ENCODE data around the gene SCNM1. TPM values are rescaled to one million over a fixed set of nuclear protein-coding genes. Genes with fewer than 3 reads are reported as not detected.
"Not testable (repeated sequence)": the region's sequence is repeated elsewhere in the genome, so short reads cannot be mapped to it uniquely, and the experiment has no call there.

Gene SCNM1
- total and polyA plus RNA-seq, 4 donors, result 26.1 to 59.3 (median 55.3) TPM

- H3K27ac ChIP-seq (ENCODE audit: low read depth, low read length), result peak overlapping the region; percentile 96
- WGBS (ENCODE audit: insufficient coverage), result 43% methylated on average over 7 of the region's 11 CpGs
Observed at GRCh38 chr1:151199873-151200581, 34.1 kb downstream of the SCNM1 start.

GRCh38 chr1:151205381-151205965 lies 39.5 kb downstream of the SCNM1 start:
- H3K27ac ChIP-seq (ENCODE audit: low read depth, low read length); H3K4me3 ChIP-seq (ENCODE audit: low read depth, low read length); H3K27me3 ChIP-seq (ENCODE audit: control insufficient read depth, insufficient read depth, low read length); H3K4me1 ChIP-seq (ENCODE audit: control insufficient read depth, insufficient read depth, low read length); H3K9me3 ChIP-seq (ENCODE audit: control insufficient read depth, insufficient read depth, low read length); DNase-seq (ENCODE audit: low read depth in 4 of 6, low spot score in 6 of 6): not testable (repeated sequence)
- peaks cover 59% of the 10 kb centered on the region for H3K36me3 ChIP-seq (ENCODE audit: control insufficient read depth, insufficient read depth, low read length)
- WGBS (ENCODE audit: insufficient coverage), result 93% methylated on average over 11 of the region's 12 CpGs

More at GRCh38 chr1:151199873-151200581, 34.1 kb downstream of the SCNM1 start:
- Histone ChIP-seq H3K4me1 (ENCODE audit: control insufficient read depth, insufficient read depth, low read length) (peaks cover 9% of the 10 kb centered on the region), H3K36me3 (ENCODE audit: control insufficient read depth, insufficient read depth, low read length) (peaks cover 17% of the 10 kb centered on the region), H3K4me3 (ENCODE audit: low read depth, low read length) (peak overlapping the region; percentile 98), H3K9me3 (ENCODE audit: control insufficient read depth, insufficient read depth, low read length) (no peaks in the 10 kb centered on the region), H3K27me3 (ENCODE audit: control insufficient read depth, insufficient read depth, low read length) (no peaks in the 10 kb centered on the region)
- DNase-seq (ENCODE audit: low read depth in 4 of 6, low spot score in 6 of 6), result peak in 1 of 6 donors; percentile 5

- H3K9me3 ChIP-seq (ENCODE audit: control insufficient read depth, insufficient read depth, low read length), result no peaks in the 10 kb centered on the region
- no CpG with 5 or more reads among the region's 1 CpG for WGBS (ENCODE audit: insufficient coverage)
- DNase-seq (ENCODE audit: low read depth in 4 of 6, low spot score in 6 of 6), result no peak
- peaks cover 55% of the 10 kb centered on the region for H3K36me3 ChIP-seq (ENCODE audit: control insufficient read depth, insufficient read depth, low read length)
- H3K27ac ChIP-seq (ENCODE audit: low read depth, low read length), result no peak overlapping the region
- no peak overlapping the region for H3K4me3 ChIP-seq (ENCODE audit: low read depth, low read length)
- no peaks in the 10 kb centered on the region for H3K4me1 ChIP-seq (ENCODE audit: control insufficient read depth, insufficient read depth, low read length)
- no peaks in the 10 kb centered on the region for H3K27me3 ChIP-seq (ENCODE audit: control insufficient read depth, insufficient read depth, low read length)
Observed at GRCh38 chr1:151210830-151211229, 44.9 kb downstream of the SCNM1 start.

GRCh38 chr1:151211972-151212705 lies 46.2 kb downstream of the SCNM1 start:
- WGBS (ENCODE audit: insufficient coverage), result 100% methylated on average over 3 of the region's 15 CpGs
- Histone ChIP-seq H3K4me1 (ENCODE audit: control insufficient read depth, insufficient read depth, low read length) (no peaks in the 10 kb centered on the region), H3K36me3 (ENCODE audit: control insufficient read depth, insufficient read depth, low read length) (peaks cover 47% of the 10 kb centered on the region), H3K4me3 (ENCODE audit: low read depth, low read length) (no peak overlapping the region), H3K9me3 (ENCODE audit: control insufficient read depth, insufficient read depth, low read length) (no peaks in the 10 kb centered on the region), H3K27ac (ENCODE audit: low read depth, low read length) (no peak overlapping the region), H3K27me3 (ENCODE audit: control insufficient read depth, insufficient read depth, low read length) (no peaks in the 10 kb centered on the region)
- DNase-seq (ENCODE audit: low read depth in 4 of 6, low spot score in 6 of 6), result no peak

- Histone ChIP-seq H3K4me3 (ENCODE audit: low read depth, low read length) (no peak overlapping the region), H3K9me3 (ENCODE audit: control insufficient read depth, insufficient read depth, low read length) (no peaks in the 10 kb centered on the region), H3K27ac (ENCODE audit: low read depth, low read length) (no peak overlapping the region), H3K4me1 (ENCODE audit: control insufficient read depth, insufficient read depth, low read length) (no peaks in the 10 kb centered on the region), H3K27me3 (ENCODE audit: control insufficient read depth, insufficient read depth, low read length) (no peaks in the 10 kb centered on the region), H3K36me3 (ENCODE audit: control insufficient read depth, insufficient read depth, low read length) (peaks cover 34% of the 10 kb centered on the region)
- DNase-seq (ENCODE audit: low read depth in 4 of 6, low spot score in 6 of 6), result no peak
- no CpG with 5 or more reads among the region's 2 CpGs for WGBS (ENCODE audit: insufficient coverage)
Observed at GRCh38 chr1:151213560-151213959, 47.6 kb downstream of the SCNM1 start.

Other genes starting within 250 kb of the SCNM1 start
- gene SETDB1, start 239.8 kb upstream of the SCNM1 start, total RNA-seq, result 10 to 100 TPM; 39.7 to 58.6 TPM
- 10 to 100 TPM; 41.2 to 54.3 TPM for gene SETDB1, start 239.8 kb upstream of the SCNM1 start, polyA plus RNA-seq (ENCODE audit: insufficient read length in 2 of 2)
- gene CERS2, start 191.3 kb upstream of the SCNM1 start, total RNA-seq, result 100 to 1,000 TPM; 116 to 224 TPM
- gene CERS2, start 191.3 kb upstream of the SCNM1 start, polyA plus RNA-seq (ENCODE audit: insufficient read length in 2 of 2), result 100 to 1,000 TPM; 163 to 176 TPM
- gene ANXA9, start 183.9 kb upstream of the SCNM1 start, total RNA-seq, result 1 to 10 TPM in 1 of 2 donors, under 1 TPM in 1; 0.50 to 2.6 TPM
- 1 to 10 TPM; 5.4 to 8.3 TPM for gene ANXA9, start 183.9 kb upstream of the SCNM1 start, polyA plus RNA-seq (ENCODE audit: insufficient read length in 2 of 2)
- gene MINDY1, start 159.2 kb upstream of the SCNM1 start, total RNA-seq, result 10 to 100 TPM; 21.9 to 48.1 TPM
- gene MINDY1, start 159.2 kb upstream of the SCNM1 start, polyA plus RNA-seq (ENCODE audit: insufficient read length in 2 of 2), result 10 to 100 TPM; 38.2 to 47.5 TPM
- gene PRUNE1, start 157.7 kb upstream of the SCNM1 start, total RNA-seq, result 10 to 100 TPM; 18.9 to 29.0 TPM
- gene PRUNE1, start 157.7 kb upstream of the SCNM1 start, polyA plus RNA-seq (ENCODE audit: insufficient read length in 2 of 2), result 10 to 100 TPM; 37.5 to 39.4 TPM
- under 1 TPM; 0.20 to 0.83 TPM for gene BNIPL, start 129.6 kb upstream of the SCNM1 start, total RNA-seq
- under 1 TPM; 0.73 to 0.93 TPM for gene BNIPL, start 129.6 kb upstream of the SCNM1 start, polyA plus RNA-seq (ENCODE audit: insufficient read length in 2 of 2)
- 10 to 100 TPM in 1 of 2 donors, 1 to 10 TPM in 1; 4.1 to 11.0 TPM for gene C1orf56, start 118.4 kb upstream of the SCNM1 start, total RNA-seq
- 10 to 100 TPM; 13.7 to 16.9 TPM for gene C1orf56, start 118.4 kb upstream of the SCNM1 start, polyA plus RNA-seq (ENCODE audit: insufficient read length in 2 of 2)
- 10 to 100 TPM; 59.0 to 73.8 TPM for gene CDC42SE1, start 106.5 kb upstream of the SCNM1 start, total RNA-seq
- 10 to 100 TPM; 86.3 to 89.8 TPM for gene CDC42SE1, start 106.5 kb upstream of the SCNM1 start, polyA plus RNA-seq (ENCODE audit: insufficient read length in 2 of 2)
- 10 to 100 TPM; 34.2 to 54.3 TPM for gene MLLT11, start 105.7 kb upstream of the SCNM1 start, total RNA-seq
- gene MLLT11, start 105.7 kb upstream of the SCNM1 start, polyA plus RNA-seq (ENCODE audit: insufficient read length in 2 of 2), result 100 to 1,000 TPM; 182 to 203 TPM
- gene GABPB2, start 95.4 kb upstream of the SCNM1 start, total RNA-seq, result 10 to 100 TPM; 18.0 to 18.1 TPM
- gene GABPB2, start 95.4 kb upstream of the SCNM1 start, polyA plus RNA-seq (ENCODE audit: insufficient read length in 2 of 2), result 1 to 10 TPM; 6.2 to 9.3 TPM
- 10 to 100 TPM; 10.2 to 16.4 TPM for gene SEMA6C, start 19.5 kb upstream of the SCNM1 start, total RNA-seq
- 10 to 100 TPM; 34.6 to 47.8 TPM for gene SEMA6C, start 19.5 kb upstream of the SCNM1 start, polyA plus RNA-seq (ENCODE audit: insufficient read length in 2 of 2)
- 1 to 10 TPM; 4.5 to 5.5 TPM for gene TNFAIP8L2, start 9.5 kb upstream of the SCNM1 start, total RNA-seq
- 1 to 10 TPM; 3.2 to 3.9 TPM for gene TNFAIP8L2, start 9.5 kb upstream of the SCNM1 start, polyA plus RNA-seq (ENCODE audit: insufficient read length in 2 of 2)
- 10 to 100 TPM; 12.9 to 19.1 TPM for gene LYSMD1, start 242 bp upstream of the SCNM1 start, total RNA-seq
- gene LYSMD1, start 242 bp upstream of the SCNM1 start, polyA plus RNA-seq (ENCODE audit: insufficient read length in 2 of 2), result 10 to 100 TPM; 17.9 to 18.7 TPM
- not detected for gene TMOD4, start 9.8 kb downstream of the SCNM1 start, total RNA-seq
- 1 to 10 TPM in 1 of 2 donors, not detected in 1; 1.2 TPM for gene TMOD4, start 9.8 kb downstream of the SCNM1 start, polyA plus RNA-seq (ENCODE audit: insufficient read length in 2 of 2)
- 10 to 100 TPM; 38.6 to 67.7 TPM for gene VPS72, start 24.1 kb downstream of the SCNM1 start, total RNA-seq
- 10 to 100 TPM; 91.6 to 93.0 TPM for gene VPS72, start 24.1 kb downstream of the SCNM1 start, polyA plus RNA-seq (ENCODE audit: insufficient read length in 2 of 2)
- 10 to 100 TPM; 44.0 to 59.3 TPM for gene PIP5K1A, start 32.4 kb downstream of the SCNM1 start, total RNA-seq
- gene PIP5K1A, start 32.4 kb downstream of the SCNM1 start, polyA plus RNA-seq (ENCODE audit: insufficient read length in 2 of 2), result 10 to 100 TPM; 34.9 to 50.9 TPM
- 100 to 1,000 TPM; 108 to 211 TPM for gene PSMD4, start 88.6 kb downstream of the SCNM1 start, total RNA-seq
- 100 to 1,000 TPM; 178 to 181 TPM for gene PSMD4, start 88.6 kb downstream of the SCNM1 start, polyA plus RNA-seq (ENCODE audit: insufficient read length in 2 of 2)
- 10 to 100 TPM in 1 of 2 donors, 1 to 10 TPM in 1; 9.6 to 14.1 TPM for gene ZNF687, start 116.2 kb downstream of the SCNM1 start, total RNA-seq
- gene ZNF687, start 116.2 kb downstream of the SCNM1 start, polyA plus RNA-seq (ENCODE audit: insufficient read length in 2 of 2), result 10 to 100 TPM; 19.8 to 24.9 TPM
- 10 to 100 TPM; 37.9 to 49.6 TPM for gene PI4KB, start 161.3 kb downstream of the SCNM1 start, total RNA-seq
- 10 to 100 TPM; 70.3 to 79.0 TPM for gene PI4KB, start 161.3 kb downstream of the SCNM1 start, polyA plus RNA-seq (ENCODE audit: insufficient read length in 2 of 2)
- gene RFX5, start 181.1 kb downstream of the SCNM1 start, total RNA-seq, result 10 to 100 TPM; 36.9 to 53.1 TPM
- 10 to 100 TPM; 38.0 to 45.5 TPM for gene RFX5, start 181.1 kb downstream of the SCNM1 start, polyA plus RNA-seq (ENCODE audit: insufficient read length in 2 of 2)
- gene SELENBP1, start 206.6 kb downstream of the SCNM1 start, total RNA-seq, result 100 to 1,000 TPM in 1 of 2 donors, 10 to 100 TPM in 1; 36.2 to 147 TPM
- gene SELENBP1, start 206.6 kb downstream of the SCNM1 start, polyA plus RNA-seq (ENCODE audit: insufficient read length in 2 of 2), result 10 to 100 TPM; 13.6 to 40.5 TPM
- gene PSMB4, start 233.4 kb downstream of the SCNM1 start, total RNA-seq, result 100 to 1,000 TPM; 247 to 298 TPM
- gene PSMB4, start 233.4 kb downstream of the SCNM1 start, polyA plus RNA-seq (ENCODE audit: insufficient read length in 2 of 2), result 100 to 1,000 TPM; 274 to 285 TPM